ENCODE data around the gene MACROD2.

The MACROD2 gene

GRCh38 chr20:14853079-14853478 lies 857.8 kb downstream of the MACROD2 start:
- ChIA-PET POLR2A (no interaction called here), CTCF (no interaction called here)
- no peak for DNase-seq (ENCODE audit: extremely low spot score)
- no peak for TF ChIP-seq CTCF (IDR thresholded peaks at IDR 0.05; ENCODE audit: control extremely low read depth, extremely low read depth, low read depth, missing control alignments)

GRCh38 chr20:14855171-14855570 lies 859.9 kb downstream of the MACROD2 start:
- no peak for DNase-seq (ENCODE audit: extremely low spot score)
- TF ChIP-seq CTCF (IDR thresholded peaks at IDR 0.05; ENCODE audit: control extremely low read depth, extremely low read depth, low read depth, missing control alignments) = no peak
- CTCF ChIA-PET = interaction anchor here (1.1 kb wide), 1 partner anchor 10 kb away, joined by 3 read pairs; no protein-coding TSS in a partner anchor
- POLR2A ChIA-PET = interaction anchor here (0.6 kb wide), 1 partner anchor 373 kb away, joined by 8 read pairs; no protein-coding TSS in a partner anchor

GRCh38 chr20:14859627-14860026 lies 864.3 kb downstream of the MACROD2 start:
- CTCF ChIA-PET = no interaction called here
- POLR2A ChIA-PET = no interaction called here
- no peak for DNase-seq (ENCODE audit: extremely low spot score)
- no peak for TF ChIP-seq CTCF (IDR thresholded peaks at IDR 0.05; ENCODE audit: control extremely low read depth, extremely low read depth, low read depth, missing control alignments)

GRCh38 chr20:14860410-14860814 lies 865.1 kb downstream of the MACROD2 start:
- no peak for DNase-seq (ENCODE audit: extremely low spot score)
- no peak for TF ChIP-seq CTCF (IDR thresholded peaks at IDR 0.05; ENCODE audit: control extremely low read depth, extremely low read depth, low read depth, missing control alignments)
- CTCF ChIA-PET = interaction anchor here (1.2 kb wide), 1 partner anchor 9 kb away, joined by 3 read pairs; no protein-coding TSS in a partner anchor
- POLR2A ChIA-PET = no interaction called here

GRCh38 chr20:14861028-14861699 lies 865.8 kb downstream of the MACROD2 start:
- POLR2A ChIA-PET = no interaction called here
- DNase-seq (ENCODE audit: extremely low spot score) = no peak
- CTCF ChIA-PET = interaction anchor here (0.7 to 1.2 kb wide), 4 partner anchors 8 to 14 kb away, joined by 3 read pairs; no protein-coding TSS in a partner anchor
- no peak for TF ChIP-seq CTCF (IDR thresholded peaks at IDR 0.05; ENCODE audit: control extremely low read depth, extremely low read depth, low read depth, missing control alignments)

- TF ChIP-seq CTCF (IDR thresholded peaks at IDR 0.05; ENCODE audit: control extremely low read depth, extremely low read depth, low read depth, missing control alignments) = no peak
- no peak for DNase-seq (ENCODE audit: extremely low spot score)
- CTCF ChIA-PET = interaction anchor here (0.8 kb wide), 1 partner anchor 10 kb away, joined by 3 read pairs; no protein-coding TSS in a partner anchor
- POLR2A ChIA-PET = no interaction called here
Observed at GRCh38 chr20:14865169-14865568, 869.9 kb downstream of the MACROD2 start.
